NCI-H82 (cell line): ENCODE results near the gene EEF1AKMT4.

Source experiments
- DNase-seq: peaks from one replicate; lab custom pipeline; 2025; lab: John Stamatoyannopoulos, UW

The EEF1AKMT4 gene

DNA sequence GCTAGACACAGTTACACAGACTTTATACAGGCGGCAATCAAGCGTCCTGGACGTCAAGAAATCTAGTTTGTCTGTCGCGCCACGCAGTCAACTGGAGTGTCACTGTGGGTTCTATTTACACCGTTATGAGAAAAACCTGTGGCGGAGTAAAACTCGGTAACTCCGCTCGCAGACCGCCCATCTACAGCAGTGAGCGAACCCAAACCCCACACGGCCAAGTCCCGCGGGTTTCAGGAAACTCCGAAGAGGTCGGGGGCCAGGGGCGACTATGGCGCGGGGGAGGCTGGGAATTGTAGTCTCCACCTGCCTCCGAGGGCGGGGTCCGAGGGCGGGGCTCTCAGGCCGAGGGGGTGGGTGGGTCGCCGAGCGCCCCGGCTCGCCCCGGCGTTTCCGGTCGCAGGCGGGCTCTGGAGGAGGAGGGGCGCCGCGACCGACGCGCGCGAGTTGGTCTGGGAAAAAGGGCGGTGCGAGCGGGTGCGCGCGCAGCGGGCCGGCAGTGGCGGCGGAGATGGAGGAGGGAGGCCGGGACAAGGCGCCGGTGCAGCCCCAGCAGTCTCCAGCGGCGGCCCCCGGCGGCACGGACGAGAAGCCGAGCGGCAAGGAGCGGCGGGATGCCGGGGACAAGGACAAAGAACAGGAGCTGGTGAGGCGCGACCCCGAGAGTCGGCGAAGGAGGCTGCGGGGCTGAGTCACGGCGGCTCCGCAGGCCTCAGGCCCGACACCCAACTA is 49.5 kb downstream of the EEF1AKMT4 start, which contains the start of gene PSMD2:
PSMD2 (plus strand) TSS at position 483 of the 729 bp plus-strand sequence; CDS start at position 509, 26 bp downstream.
- DNase-seq = peak; percentile 100

DNA sequence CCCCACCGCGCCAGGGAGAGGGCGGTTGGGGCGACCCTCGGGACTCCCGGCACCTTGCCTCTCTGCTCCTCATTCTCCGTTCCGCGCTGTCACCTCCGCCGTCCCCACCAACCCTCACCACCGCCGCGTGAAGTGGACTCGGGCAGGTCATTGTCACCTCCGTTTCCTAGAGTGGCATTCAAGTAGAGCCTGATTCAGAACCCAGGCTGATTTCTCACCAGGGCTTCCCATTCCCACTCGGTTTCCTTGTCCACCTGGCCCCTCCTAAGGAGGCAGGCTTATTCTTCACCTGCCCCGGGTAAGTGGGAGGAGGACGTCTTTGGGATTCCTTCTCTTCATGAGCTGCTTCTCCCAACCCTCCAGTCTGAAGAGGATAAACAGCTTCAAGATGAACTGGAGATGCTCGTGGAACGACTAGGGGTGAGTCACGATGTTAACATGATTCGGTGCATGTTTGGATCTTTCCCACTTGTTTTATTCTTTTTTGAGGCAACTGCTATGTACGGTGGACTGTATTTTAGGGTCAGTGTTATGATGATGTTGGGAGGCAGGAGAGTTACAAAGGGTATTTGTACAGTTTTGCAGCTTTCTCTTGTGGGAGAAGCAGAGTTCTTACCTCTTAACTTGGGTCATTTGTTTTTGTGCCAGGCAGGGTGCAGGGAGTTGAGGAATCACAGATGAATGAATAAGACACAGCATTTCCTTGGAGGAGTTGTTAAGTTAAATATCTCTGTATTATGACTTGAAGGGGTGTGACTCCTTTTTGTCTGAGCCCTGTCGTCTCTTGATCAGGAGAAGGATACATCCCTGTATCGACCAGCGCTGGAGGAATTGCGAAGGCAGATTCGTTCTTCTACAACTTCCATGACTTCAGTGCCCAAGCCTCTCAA is 50.3 kb downstream of the EEF1AKMT4 start:
- peak; percentile 63 for DNase-seq

DNA sequence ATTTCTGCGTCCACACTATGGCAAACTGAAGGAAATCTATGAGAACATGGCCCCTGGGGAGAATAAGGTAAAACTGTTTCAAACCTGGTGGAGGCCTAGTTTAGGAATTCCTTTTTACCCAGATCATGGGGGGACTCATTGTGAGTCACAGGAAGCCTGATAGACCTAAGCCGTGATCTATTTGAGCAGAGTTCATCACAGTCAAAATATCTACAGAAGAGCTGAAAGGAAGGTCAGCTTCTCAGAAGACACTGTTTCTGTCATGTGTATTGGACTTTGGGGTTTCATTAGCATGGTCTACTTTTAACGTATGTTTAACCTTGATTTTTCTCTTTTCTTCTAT is 50.9 kb downstream of the EEF1AKMT4 start:
- no peak for DNase-seq

DNA sequence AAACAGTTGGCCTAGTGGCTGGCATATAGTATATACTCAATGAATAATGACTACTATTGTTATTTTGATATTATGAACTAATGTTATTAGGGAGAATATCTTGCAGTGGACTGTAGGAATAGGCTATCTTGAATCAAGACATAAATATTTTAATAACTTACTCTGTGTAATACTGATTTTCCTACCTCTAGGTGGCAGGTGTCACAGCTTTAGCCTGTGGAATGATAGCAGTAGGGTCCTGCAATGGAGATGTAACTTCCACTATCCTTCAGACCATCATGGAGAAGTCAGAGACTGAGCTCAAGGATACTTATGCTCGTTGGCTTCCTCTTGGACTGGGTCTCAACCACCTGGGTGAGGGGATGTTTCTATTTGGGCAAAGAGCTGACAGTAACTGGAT is 56.1 kb downstream of the EEF1AKMT4 start:
- peak; percentile 26 for DNase-seq

DNA sequence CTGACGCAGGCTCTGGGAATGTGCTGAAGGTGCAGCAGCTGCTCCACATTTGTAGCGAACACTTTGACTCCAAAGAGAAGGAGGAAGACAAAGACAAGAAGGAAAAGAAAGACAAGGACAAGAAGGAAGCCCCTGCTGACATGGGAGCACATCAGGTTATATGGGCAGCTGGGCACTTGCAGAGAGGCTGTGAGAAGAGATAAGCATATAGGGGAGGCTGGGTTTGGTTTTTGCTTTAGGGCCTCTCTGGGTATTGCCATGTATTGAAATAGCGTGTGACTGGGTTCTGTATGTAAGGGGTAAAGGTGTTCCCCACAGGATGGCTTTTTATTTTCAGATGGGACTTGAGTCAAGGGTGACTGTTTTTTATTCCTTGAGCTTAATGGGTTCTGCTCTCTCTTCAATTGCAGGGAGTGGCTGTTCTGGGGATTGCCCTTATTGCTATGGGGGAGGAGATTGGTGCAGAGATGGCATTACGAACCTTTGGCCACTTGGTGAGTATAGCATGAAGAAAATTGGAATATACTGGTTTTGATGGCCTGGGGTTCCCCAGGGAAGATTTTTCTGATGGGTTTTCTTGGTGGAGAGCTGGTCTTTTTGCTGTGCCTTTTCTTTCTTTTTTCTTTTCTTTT is 57.0 kb downstream of the EEF1AKMT4 start:
- no peak for DNase-seq

DNA sequence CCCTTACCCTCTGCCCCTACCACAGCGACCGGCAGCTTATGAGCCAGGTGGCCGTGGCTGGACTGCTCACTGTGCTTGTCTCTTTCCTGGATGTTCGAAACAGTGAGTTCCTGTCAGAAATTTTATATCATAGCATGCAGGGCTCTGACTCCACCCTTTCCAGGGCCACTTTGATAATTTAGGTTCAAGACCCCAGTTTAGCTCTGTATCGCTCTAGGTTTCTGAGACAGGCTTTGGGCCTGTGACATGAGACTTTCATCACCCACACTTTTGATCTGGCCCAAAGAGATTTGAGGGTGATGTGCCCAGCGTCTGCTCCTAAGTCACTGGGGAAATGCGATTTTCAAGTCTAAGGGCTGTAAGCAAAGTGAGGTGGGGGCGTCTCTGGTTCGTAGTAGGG is 58.4 kb downstream of the EEF1AKMT4 start:
- DNase-seq = no peak
